GM10266 (cell line): ENCODE data around the gene EARS2.
"Not testable (repeated sequence)": the region's sequence is repeated elsewhere in the genome, so short reads cannot be mapped to it uniquely, and the experiment has no call there.

Experiments
- DNase-seq: peaks from one replicate; pipeline ENCODE4 v3.0.0; 2012; ENCODE audit errors: extremely low spot score
- TF ChIP-seq, protein P1 (sequence below): IDR thresholded peaks from 2 replicates; pipeline ENCODE4 v1.5.1; 2012; ENCODE audit warnings: mild to moderate bottlenecking, low read depth; ENCODE audit not compliant: control insufficient read depth, insufficient read depth; ENCODE audit errors: missing control alignments

Gene EARS2

DNA sequence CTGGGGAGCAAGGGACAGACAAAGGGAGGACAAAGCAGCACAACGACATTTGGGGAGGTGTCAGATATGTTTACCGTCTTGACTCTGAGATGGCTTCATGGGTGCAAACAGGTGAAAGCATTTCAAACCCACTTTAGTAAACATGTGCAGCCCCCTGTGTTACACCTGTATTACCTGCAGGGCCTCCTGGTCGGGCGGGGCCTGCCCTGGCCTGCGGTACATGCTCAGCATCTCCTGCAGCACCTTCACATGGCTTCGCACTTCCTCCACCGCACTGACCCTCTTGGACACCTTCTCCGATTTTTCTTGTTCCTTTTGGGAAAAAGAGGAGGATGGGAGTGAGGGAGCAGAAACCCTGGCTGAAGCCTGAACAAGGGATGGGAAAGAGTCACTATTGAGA, 71.3 kb downstream of the EARS2 start:
- DNase-seq = no peak
- TF ChIP-seq, protein P1, sequence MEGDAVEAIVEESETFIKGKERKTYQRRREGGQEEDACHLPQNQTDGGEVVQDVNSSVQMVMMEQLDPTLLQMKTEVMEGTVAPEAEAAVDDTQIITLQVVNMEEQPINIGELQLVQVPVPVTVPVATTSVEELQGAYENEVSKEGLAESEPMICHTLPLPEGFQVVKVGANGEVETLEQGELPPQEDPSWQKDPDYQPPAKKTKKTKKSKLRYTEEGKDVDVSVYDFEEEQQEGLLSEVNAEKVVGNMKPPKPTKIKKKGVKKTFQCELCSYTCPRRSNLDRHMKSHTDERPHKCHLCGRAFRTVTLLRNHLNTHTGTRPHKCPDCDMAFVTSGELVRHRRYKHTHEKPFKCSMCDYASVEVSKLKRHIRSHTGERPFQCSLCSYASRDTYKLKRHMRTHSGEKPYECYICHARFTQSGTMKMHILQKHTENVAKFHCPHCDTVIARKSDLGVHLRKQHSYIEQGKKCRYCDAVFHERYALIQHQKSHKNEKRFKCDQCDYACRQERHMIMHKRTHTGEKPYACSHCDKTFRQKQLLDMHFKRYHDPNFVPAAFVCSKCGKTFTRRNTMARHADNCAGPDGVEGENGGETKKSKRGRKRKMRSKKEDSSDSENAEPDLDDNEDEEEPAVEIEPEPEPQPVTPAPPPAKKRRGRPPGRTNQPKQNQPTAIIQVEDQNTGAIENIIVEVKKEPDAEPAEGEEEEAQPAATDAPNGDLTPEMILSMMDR = no peak

DNA sequence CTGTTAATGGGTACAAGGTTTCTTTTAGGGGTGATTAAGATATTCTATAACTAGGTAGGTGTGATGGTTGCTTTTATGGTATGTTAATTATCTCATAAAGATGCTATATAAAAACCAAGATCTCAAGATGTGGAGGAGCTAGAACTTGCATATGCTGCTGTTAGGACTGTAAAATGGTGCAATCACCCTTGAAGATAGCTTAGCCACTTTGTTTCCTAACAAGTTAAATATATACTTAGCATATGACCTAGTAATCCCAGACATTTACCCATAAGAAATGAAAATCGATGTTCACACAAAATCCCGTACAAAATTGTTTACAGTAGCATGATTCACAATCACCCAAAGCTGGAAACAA, 71.9 kb downstream of the EARS2 start:
- TF ChIP-seq, protein P1 = no peak
- DNase-seq = no peak

DNA sequence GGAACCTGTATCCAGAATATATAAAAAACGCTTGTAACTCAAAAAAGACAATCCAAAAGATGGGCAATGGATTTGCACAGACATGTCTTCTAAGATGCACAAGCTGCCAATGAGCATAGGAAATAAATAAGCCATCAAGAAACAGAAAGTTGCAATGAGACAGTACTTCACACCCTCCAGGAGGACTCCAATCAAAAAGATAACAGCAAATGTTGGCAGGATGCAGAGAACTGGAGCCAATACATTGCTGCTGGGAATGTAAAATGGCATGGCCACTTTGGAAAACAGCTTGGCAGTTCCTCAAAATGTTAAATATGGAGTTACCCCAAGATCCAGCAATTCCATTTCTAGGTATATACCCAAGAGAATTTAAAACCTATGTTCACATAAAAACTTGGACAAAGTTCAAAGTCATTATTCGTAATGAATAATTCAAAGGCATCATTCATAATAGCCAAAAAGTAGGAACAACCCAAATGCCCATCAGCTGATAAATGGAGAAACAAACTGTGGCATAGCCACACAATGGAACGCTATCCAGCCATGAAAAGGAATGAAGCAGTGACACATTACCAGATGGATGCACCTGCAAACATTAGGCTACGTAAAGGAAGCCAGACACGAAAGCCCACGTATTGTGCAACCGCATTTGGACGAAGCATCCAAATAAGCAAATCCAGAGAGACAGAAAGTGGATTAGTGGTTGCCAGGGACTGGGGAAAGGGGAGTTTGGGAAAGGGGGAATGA, 72.5 kb downstream of the EARS2 start:
- no peak for DNase-seq
- TF ChIP-seq, protein P1 = no peak

DNA sequence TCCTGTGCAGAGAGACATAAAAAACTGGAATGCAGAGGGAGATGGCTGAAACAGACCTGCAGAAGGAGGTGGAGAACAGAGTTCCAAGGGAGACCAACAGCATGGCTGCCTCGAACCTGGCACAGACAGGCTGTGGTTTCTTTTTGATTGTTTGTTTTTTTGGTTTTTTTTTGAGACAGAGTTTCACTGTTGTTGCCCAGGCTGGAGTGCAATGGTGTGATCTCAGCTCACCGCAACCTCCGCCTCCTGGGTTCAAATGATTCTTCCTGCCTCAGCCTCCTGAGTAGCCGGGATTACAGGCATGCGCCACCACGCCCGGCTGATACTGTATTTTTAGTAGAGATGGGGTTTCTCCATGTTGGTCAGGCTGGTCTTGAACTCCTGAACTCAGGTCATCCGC, 73.7 kb downstream of the EARS2 start:
- DNase-seq = not testable (repeated sequence)

DNA sequence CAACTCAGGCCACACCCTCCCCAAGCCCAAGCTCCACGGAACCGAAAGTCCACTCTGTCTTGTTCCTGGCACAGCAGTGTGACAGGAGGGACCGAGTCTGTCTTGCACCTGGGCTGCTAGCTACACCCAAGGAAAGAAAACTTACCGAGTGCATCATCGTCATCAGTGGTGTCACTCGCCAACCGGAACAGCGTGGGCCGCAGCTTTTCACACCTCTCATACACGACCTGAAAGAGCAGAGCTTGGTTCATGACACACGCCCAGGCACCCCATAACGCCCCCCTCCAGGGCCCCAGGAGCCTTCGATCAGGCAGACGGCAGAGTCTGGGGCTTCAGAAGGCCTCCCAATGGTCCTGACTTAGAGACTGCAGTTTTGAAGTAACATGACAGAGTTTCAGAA, 74.4 kb downstream of the EARS2 start:
- peak; percentile 65 for DNase-seq

DNA sequence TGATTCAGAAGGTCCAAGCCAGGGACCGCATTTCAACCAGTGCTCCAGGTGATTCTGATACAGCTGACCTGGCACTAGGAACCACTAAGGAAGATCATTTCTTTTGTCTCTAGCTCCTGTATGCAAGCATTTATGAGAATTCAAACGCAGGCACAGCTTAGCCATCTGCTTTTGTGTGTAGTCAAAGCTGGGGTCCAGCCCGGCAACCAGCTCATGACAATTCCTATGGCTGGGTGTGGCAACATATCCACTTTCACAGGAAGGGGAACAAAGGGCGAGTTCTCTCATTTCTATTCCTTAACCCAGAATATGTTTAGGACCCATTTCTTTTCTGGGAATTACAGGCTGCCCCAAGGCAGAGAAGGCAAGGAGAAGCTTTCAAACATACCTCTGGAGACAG, 76.9 kb downstream of the EARS2 start:
- DNase-seq = no peak
- TF ChIP-seq, protein P1 = no peak

More for the DNA sequence above, 74.4 kb downstream of the EARS2 start:
- TF ChIP-seq, protein P1 = no peak

DNA sequence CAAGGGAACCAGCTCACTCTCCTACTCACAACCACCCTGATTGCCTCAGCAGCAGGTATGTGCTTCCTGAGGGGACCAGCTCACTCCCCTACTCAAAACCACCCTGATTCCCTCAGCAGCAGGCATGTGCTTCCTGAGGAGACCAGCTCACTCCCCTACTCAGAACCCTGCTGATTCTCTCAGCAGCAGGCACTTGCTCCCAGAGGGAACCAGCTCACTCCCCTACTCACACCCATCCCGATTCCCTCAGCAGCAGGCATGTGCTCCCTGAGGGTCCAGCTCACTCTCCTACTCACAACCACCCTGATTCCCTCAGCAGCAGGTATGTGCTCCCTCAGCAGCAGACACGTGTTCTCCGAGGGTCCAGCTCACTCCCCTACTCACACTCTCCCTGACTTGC, 78.0 kb downstream of the EARS2 start:
- DNase-seq = no peak
- TF ChIP-seq, protein P1 = no peak

DNA sequence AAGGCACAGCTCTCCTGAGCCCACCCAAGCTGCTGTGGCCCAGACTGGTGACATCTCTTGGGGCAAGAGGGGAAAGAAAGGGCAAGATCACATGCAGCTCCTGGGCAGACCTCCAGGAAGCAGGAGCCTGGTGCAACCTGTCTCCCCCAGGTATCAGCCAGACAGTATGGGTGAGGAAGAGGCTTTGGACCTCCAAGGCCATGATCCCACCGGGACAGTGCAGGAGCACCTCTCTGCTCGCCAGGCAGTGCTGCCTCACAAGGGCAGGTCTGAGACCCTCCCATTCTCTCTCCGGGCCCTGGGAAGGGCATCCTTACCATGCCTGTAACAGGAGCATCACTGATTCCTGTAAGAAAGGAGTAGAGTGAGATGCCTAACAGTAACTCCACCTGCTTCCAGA, 78.6 kb downstream of the EARS2 start:
- no peak for DNase-seq
- TF ChIP-seq, protein P1 = no peak
